ENCODE measurements around the gene PDC.

- TF ChIP-seq CTCF (IDR thresholded peaks at IDR 0.05; ENCODE audit: low read length): no peak
- no peak for TF ChIP-seq EZH2 (optimal IDR thresholded peaks at IDR 0.05; ENCODE audit: low read depth, low read length)
- TF ChIP-seq EZH2phosphoT487 (IDR thresholded peaks at IDR 0.05; ENCODE audit: low read length): no peak
Measured at GRCh38 chr1:186435336-186435735, 25.6 kb downstream of the PDC start.
